ENCODE measurements around the gene CD80. TPM values are rescaled to one million over a fixed set of nuclear protein-coding genes. Genes with fewer than 3 reads are reported as not detected.

Gene CD80
- total and polyA plus RNA-seq, 2 of the 8 experiments (the other 6 are each of a cell fraction or from before 2014, with no cell fraction given): 0.11 TPM; not detected in 1

DNA sequence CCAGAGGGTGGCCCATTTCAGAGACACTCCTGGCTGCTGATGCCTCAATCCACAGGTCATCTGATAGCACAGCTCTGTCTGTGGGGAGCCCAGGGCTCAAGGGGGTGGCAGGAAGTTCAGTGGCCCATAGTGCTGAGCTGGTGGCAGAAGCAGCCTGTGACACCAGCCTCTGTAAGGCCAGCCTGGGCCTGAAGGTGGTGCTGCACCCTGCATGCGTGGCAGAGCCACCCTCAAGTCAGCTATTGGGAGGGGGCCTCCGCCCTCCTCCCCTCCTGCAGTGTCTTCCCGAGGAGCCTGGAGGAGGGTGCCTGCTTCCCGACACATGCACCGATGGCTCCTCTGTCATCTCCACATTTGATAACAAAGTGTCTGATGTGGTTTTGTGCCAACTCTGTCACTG lies 41.3 kb upstream of the CD80 start (continued):
- TF ChIP-seq GTF2F1 (IDR thresholded peaks at IDR 0.05; ENCODE audit: borderline replicate concordance, low read depth, low read length): no peak
